ENCODE results near the gene RIMBP2. TPM values are rescaled to one million over a fixed set of nuclear protein-coding genes. Genes with fewer than 3 reads are reported as not detected.

Gene RIMBP2
- total RNA-seq, 6 experiments from 2014 or later = not detected

DNA sequence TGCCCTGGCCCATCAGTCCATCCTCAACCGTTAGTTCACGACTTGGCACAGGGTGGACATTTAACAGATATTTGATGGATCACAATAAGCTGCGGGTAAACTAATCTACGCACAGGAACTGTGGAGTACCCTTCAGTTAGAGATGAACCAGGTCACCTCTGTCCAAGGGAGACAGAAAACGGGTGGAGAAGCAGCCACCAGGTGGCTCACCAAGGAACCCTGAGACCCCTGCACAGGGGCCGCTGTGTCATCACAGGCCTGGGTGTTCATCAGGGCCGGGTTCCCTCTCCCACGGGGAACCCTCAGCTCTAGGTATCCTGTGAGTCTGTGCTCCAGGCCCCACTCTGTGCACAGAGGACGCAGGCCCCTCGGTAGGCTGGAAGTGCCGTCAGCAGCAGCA is 256.2 kb downstream of the RIMBP2 start:
- no peak for DNase-seq

DNA sequence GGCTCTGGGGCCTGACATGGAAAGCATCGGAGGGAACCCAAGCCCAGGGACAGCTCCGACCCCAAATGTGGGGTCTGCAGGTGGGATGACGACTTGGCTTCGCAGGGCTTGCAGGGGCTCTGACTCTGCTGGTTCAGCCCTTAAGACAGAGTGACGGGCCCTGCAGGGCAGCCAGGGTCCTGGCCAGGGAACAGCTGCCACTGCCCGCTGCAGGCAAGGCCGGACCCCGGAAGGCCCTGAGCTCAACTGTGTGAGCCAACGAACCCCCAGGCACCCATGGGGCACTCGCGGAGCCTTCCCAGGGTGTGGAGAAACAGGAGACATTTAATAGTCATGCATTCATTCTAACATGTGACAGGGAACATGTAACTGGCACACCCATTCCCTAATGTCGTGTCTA is 257.8 kb downstream of the RIMBP2 start:
- DNase-seq = no peak
- Mint-ChIP-seq H3K27ac (no peak overlapping the region), H3K4me1 (ENCODE audit: low read depth) (no peaks in the 10 kb centered on the region), H3K27me3 (ENCODE audit: insufficient read depth) (no peaks in the 10 kb centered on the region; the same call in none of the 2 replicates), H3K4me3 (no peak overlapping the region), H3K9me3 (peaks cover 46% of the 10 kb centered on the region), H3K36me3 (ENCODE audit: low read depth) (no peaks in the 10 kb centered on the region; the same call in 1 of the 2 replicates)
- TF ChIP-seq, protein P1, sequence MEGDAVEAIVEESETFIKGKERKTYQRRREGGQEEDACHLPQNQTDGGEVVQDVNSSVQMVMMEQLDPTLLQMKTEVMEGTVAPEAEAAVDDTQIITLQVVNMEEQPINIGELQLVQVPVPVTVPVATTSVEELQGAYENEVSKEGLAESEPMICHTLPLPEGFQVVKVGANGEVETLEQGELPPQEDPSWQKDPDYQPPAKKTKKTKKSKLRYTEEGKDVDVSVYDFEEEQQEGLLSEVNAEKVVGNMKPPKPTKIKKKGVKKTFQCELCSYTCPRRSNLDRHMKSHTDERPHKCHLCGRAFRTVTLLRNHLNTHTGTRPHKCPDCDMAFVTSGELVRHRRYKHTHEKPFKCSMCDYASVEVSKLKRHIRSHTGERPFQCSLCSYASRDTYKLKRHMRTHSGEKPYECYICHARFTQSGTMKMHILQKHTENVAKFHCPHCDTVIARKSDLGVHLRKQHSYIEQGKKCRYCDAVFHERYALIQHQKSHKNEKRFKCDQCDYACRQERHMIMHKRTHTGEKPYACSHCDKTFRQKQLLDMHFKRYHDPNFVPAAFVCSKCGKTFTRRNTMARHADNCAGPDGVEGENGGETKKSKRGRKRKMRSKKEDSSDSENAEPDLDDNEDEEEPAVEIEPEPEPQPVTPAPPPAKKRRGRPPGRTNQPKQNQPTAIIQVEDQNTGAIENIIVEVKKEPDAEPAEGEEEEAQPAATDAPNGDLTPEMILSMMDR (IDR thresholded peaks at IDR 0.05) = no peak

More for the DNA sequence above, 256.2 kb downstream of the RIMBP2 start:
- H3K9me3 Mint-ChIP-seq = peaks cover 48% of the 10 kb centered on the region
- no peak overlapping the region for H3K27ac Mint-ChIP-seq
- no peak overlapping the region for H3K4me3 Mint-ChIP-seq
- no peaks in the 10 kb centered on the region for H3K4me1 Mint-ChIP-seq (ENCODE audit: low read depth)
- no peaks in the 10 kb centered on the region for H3K36me3 Mint-ChIP-seq (ENCODE audit: low read depth)
- H3K27me3 Mint-ChIP-seq (ENCODE audit: insufficient read depth) = no peaks in the 10 kb centered on the region; the same call in none of the 2 replicates
- TF ChIP-seq, protein P1 (IDR thresholded peaks at IDR 0.05) = no peak

DNA sequence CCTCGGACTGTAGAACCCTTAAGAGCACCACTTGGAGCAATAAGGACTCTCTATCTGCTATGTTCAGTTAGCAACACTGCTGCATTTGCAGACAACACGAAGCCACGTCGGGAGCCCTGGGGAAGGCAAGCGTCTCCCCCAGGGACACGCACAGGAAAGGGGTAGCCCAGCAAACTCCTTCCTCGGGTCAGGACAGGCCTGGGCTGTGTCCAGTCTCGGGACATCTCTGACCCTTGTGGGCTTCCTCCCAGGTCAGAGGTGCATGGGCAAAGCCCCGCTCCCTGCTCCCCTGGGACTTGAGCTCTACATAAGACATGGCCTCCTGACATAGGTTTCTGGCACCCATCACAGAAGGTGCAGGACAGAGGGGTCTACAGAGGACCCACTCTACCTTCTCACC is 258.9 kb downstream of the RIMBP2 start:
- H3K27me3 Mint-ChIP-seq (ENCODE audit: insufficient read depth) = no peaks in the 10 kb centered on the region; the same call in none of the 2 replicates
- H3K4me1 Mint-ChIP-seq (ENCODE audit: low read depth) = no peaks in the 10 kb centered on the region
- H3K9me3 Mint-ChIP-seq = peaks cover 49% of the 10 kb centered on the region
- no peaks in the 10 kb centered on the region; the same call in 1 of the 2 replicates for H3K36me3 Mint-ChIP-seq (ENCODE audit: low read depth)
- no peak for DNase-seq
- no peak overlapping the region for H3K27ac Mint-ChIP-seq
- TF ChIP-seq, protein P1 (IDR thresholded peaks at IDR 0.05) = no peak
- H3K4me3 Mint-ChIP-seq = no peak overlapping the region

DNA sequence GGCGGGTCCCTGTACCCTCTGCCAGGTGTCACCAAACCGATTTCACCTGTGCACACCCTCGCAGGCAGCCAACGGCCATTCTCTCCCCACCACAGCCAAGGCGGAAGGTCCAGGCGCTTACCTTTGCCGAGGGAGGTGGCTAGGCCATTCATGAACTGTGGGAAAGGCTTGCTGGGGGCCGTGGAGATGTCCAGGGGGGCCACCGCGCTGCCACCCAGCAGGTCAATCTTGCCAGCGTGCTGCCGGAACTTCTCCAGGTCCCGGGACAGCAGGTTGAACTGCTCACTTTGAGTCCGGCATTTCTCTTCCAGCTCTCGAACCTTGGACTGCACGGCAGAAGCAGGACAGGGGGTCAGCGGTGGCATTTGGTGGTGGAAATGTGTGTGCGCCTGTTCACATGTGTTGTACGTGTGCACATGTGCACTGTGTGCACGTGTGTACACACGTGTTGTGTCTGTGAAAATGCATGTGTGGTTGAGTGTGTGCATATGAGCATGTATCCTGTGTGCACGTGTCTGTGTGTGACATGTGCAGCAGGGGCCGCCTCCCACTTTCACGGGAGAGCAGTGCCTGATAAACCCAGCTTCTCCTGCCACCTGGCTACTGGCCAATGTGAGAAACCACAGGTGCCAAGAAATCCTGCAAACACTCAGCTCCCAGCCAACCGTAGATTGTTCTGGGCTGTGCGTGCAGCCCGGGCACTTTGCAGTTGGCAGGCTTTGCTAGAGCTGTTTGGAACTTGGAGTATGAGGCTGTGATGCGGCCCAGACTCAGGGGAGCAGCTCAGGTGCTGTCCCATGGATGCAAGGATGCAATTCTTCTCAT is 259.5 kb downstream of the RIMBP2 start:
- DNase-seq = no peak
- TF ChIP-seq, protein P1 (IDR thresholded peaks at IDR 0.05) = no peak
- H3K36me3 Mint-ChIP-seq (ENCODE audit: low read depth) = no peaks in the 10 kb centered on the region; the same call in 1 of the 2 replicates
- no peak overlapping the region for H3K4me3 Mint-ChIP-seq
- H3K27ac Mint-ChIP-seq = no peak overlapping the region
- peaks cover 44% of the 10 kb centered on the region for H3K9me3 Mint-ChIP-seq
- no peaks in the 10 kb centered on the region; the same call in none of the 2 replicates for H3K27me3 Mint-ChIP-seq (ENCODE audit: insufficient read depth)
- no peaks in the 10 kb centered on the region for H3K4me1 Mint-ChIP-seq (ENCODE audit: low read depth)

DNA sequence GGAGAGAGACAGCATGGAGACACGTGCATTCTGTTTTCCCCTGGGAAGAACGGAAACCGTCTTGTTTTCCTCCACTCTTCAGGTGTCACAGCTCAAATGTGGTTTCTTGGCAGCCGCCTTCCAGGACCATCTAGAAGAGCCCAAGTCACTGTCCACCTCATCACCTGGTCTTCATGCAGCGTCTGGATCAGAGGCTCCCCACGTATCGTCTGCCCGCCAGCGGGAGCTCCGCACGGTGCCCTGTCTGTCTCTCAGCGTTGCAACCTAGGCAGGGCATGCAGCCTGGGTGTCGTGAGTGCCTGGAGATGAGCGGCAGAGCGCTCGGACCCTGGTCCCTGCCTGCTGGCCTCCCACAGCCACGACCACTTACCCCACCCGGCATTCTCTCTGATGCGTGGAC is 260.9 kb downstream of the RIMBP2 start:
- H3K9me3 Mint-ChIP-seq = peaks cover 53% of the 10 kb centered on the region
- H3K36me3 Mint-ChIP-seq (ENCODE audit: low read depth) = peaks cover 4% of the 10 kb centered on the region; the same call in 1 of the 2 replicates
- DNase-seq = no peak
- H3K27me3 Mint-ChIP-seq (ENCODE audit: insufficient read depth) = no peaks in the 10 kb centered on the region; the same call in none of the 2 replicates
- H3K27ac Mint-ChIP-seq = no peak overlapping the region
- TF ChIP-seq, protein P1 (IDR thresholded peaks at IDR 0.05) = no peak
- H3K4me1 Mint-ChIP-seq (ENCODE audit: low read depth) = no peaks in the 10 kb centered on the region
- H3K4me3 Mint-ChIP-seq = no peak overlapping the region

Measured in HFFc6 (cell line).